G401 (cell line): Measurements from ENCODE around the gene MRPL9. TPM values are rescaled to one million over a fixed set of nuclear protein-coding genes. Genes with fewer than 3 reads are reported as not detected.
A peak's percentile ranks its signal among the peaks of the same experiment; 100 is the strongest.

Experiments
- DNase-seq: peaks from one replicate; pipeline ENCODE4 v3.0.0-alpha.2; 2015; ENCODE audit warnings: low spot score
- in situ Hi-C: cut with HindIII; loops from 2 replicates; pipeline ENCODE4 v1.10.0; 2016; ENCODE audit warnings: low sequenced_read_pairs, mixed read lengths
- total RNA-seq: library from RNA; depleted of rRNA; stranded (reverse); fragments of >200 nt; shearing (Covaris generic); gene quantifications from 2 replicates; pipeline ENCODE4 v1.2.3, GENCODE V29; 2014; rRNA removed

The MRPL9 gene
- total RNA-seq = 173 and 199 TPM in 2 replicates

GRCh38 chr1:151762941-151763921, at the start of gene MRPL9:
MRPL9 (minus strand) TSS chr1:151763496; CDS start chr1:151763479, 17 bp downstream.
- peak; percentile 89 for DNase-seq
- in situ Hi-C loops = no loop called here

- no peak for DNase-seq
- in situ Hi-C loops = no loop called here
These were observed 47.9 kb upstream of the MRPL9 start for GRCh38 chr1:151811181-151811580.

GRCh38 chr1:151809985-151810556, 46.8 kb upstream of the MRPL9 start:
- in situ Hi-C loops = no loop called here
- DNase-seq = no peak

- in situ Hi-C loops = no loop called here
- DNase-seq = no peak
These were observed 46.1 kb upstream of the MRPL9 start for GRCh38 chr1:151809290-151809984.

- in situ Hi-C loops = no loop called here
- DNase-seq = no peak
These were observed 44.5 kb upstream of the MRPL9 start for GRCh38 chr1:151807766-151808165.

- DNase-seq = peak; percentile 52
- in situ Hi-C loops = no loop called here
These were observed 43.8 kb upstream of the MRPL9 start for GRCh38 chr1:151807131-151807530.

GRCh38 chr1:151806170-151806569, 42.9 kb upstream of the MRPL9 start:
- in situ Hi-C loops = no loop called here

GRCh38 chr1:151805066-151805820, 41.9 kb upstream of the MRPL9 start, which contains the start of gene LINGO4:
LINGO4 (minus strand) TSS chr1:151805419; CDS start chr1:151802704, 2,715 bp downstream.
- DNase-seq = no peak

More at GRCh38 chr1:151806170-151806569, 42.9 kb upstream of the MRPL9 start:
- no peak for DNase-seq

GRCh38 chr1:151803915-151804314, 40.6 kb upstream of the MRPL9 start:
- in situ Hi-C loops = no loop called here
- DNase-seq = no peak

More at GRCh38 chr1:151805066-151805820, 41.9 kb upstream of the MRPL9 start, which contains the start of gene LINGO4:
- in situ Hi-C loops = no loop called here

GRCh38 chr1:151803164-151803563, 39.9 kb upstream of the MRPL9 start:
- DNase-seq = no peak
- in situ Hi-C loops = no loop called here

- in situ Hi-C loops = no loop called here
- DNase-seq = no peak
These were observed 39.1 kb upstream of the MRPL9 start for GRCh38 chr1:151802372-151802771.

GRCh38 chr1:151801846-151802245, 38.5 kb upstream of the MRPL9 start:
- in situ Hi-C loops = no loop called here
- DNase-seq = no peak

- in situ Hi-C loops = no loop called here
- no peak for DNase-seq
These were observed 38.1 kb upstream of the MRPL9 start for GRCh38 chr1:151801310-151801820.

- DNase-seq = no peak
- in situ Hi-C loops = no loop called here
These were observed 37.5 kb upstream of the MRPL9 start for GRCh38 chr1:151800830-151801229.

GRCh38 chr1:151799179-151800022, 36.1 kb upstream of the MRPL9 start:
- DNase-seq = no peak
- in situ Hi-C loops = no loop called here

- in situ Hi-C loops = no loop called here
- DNase-seq = no peak
These were observed 35.3 kb upstream of the MRPL9 start for GRCh38 chr1:151798571-151798970.

- in situ Hi-C loops = no loop called here
- no peak for DNase-seq
These were observed 27.8 kb upstream of the MRPL9 start for GRCh38 chr1:151790940-151791651.
